Activated CD8-positive, alpha-beta memory T cell treated with anti-CD3 and anti-CD28 coated beads, Interleukin-2, amount 50 U/mL, for 1 hour (primary cell): ENCODE data around the gene ANKRD63.

ENCODE experiments used
- DNase-seq: peaks from one replicate; pipeline ENCODE4 v3.0.0-alpha.2; 2020; ENCODE audit errors: extremely low read depth

The ANKRD63 gene, protein sequence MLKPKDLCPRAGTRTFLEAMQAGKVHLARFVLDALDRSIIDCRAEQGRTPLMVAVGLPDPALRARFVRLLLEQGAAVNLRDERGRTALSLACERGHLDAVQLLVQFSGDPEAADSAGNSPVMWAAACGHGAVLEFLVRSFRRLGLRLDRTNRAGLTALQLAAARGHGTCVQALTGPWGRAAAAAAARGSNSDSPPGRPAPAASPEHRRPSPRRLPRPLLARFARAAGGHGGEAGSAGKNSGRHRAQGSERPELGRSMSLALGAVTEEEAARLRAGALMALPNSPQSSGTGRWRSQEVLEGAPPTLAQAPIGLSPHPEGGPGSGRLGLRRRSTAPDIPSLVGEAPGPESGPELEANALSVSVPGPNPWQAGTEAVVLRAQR

DNA sequence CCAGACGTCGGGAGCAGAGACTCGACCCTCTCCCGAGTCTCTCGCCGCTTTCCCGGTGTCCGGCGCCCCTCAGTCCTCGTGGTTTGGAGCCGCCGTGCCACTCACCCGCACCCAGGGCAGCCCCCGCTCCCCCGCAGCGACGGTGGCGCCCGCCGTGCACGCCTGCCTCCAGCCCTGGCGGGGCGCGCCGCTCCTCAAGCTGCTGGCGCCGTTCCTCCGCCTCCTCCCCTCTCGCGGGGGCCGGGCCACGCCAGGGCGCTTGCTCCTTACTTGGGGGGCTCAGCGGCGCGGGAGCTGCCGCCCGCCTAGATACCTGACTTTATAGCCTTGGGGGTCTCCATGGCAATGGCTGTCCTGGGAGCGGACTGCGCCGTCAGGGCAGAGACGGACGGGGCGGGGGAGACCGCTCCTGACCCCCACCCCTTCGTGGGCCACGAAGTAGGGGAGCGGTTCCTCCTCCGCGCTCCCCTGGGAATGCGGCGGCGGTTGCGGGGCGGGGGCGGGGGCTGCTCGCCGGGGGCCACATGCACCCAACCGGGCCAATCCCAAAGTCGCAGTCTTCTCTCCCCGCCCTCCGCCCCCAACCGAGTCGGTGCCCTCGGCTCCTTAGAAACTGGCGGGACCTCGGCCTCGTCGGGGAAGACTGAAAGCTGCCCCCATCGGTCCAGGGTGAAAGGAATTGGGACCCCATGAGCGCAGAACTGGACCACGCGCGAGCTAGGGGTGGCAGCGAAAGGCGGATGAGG is at the start of gene ANKRD63:
TSS of gene ANKRD63 (minus strand) at position 196 of the 746 bp plus-strand sequence. CDS start 478 bp downstream, outside the sequence.
- no peak for DNase-seq

DNA sequence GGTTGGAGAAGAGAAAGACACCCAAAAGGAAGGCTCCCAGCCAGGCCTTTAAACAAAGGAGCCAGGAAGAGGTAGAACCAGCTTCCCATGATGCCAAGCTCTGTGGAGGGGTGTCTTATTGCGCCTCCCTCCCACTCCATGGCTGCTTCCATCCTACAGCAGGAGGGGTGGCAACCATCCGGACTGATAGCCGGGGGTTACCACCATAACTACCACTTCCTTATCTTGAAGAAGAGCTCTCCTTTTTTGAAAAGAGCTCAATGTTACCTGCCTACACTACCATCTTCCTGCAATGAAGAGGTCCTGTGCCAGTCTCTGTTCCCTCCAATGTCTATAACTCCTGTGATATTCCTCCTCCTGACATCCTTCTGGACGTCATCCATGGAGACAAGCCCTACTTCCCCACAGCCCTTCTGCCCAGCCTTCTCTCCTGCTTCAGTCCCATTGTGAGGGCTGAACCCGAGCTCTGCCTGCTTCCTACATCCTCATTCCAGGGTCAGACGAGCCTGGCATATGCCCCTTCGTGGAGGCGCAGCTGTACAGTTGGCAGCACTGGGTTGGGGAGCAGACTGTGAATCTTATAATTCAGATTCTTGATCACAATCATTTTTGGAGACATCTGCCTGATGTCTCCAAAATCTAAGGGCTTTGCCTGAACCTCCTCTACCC is 49.4 kb upstream of the ANKRD63 start:
- no peak for DNase-seq

DNA sequence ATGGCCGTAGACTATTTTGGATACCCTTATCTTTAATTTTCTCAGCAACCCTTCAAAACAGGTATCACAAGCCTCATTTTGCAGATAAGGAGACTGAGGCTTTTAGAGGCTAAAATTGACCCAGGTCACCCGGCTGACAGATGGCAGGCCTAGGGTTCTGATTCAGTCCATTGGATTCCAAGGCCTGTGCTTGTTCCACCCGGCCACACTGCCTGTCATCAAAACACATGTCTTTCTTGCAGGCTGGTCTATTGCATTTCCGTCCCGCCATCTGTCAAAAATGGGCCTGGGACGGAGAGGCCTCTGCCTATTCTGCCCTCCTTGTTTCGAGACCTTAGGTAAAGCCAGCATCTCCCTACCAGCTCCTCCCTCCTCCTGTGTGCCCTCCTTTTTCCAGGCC is 48.8 kb upstream of the ANKRD63 start:
- DNase-seq: no peak

DNA sequence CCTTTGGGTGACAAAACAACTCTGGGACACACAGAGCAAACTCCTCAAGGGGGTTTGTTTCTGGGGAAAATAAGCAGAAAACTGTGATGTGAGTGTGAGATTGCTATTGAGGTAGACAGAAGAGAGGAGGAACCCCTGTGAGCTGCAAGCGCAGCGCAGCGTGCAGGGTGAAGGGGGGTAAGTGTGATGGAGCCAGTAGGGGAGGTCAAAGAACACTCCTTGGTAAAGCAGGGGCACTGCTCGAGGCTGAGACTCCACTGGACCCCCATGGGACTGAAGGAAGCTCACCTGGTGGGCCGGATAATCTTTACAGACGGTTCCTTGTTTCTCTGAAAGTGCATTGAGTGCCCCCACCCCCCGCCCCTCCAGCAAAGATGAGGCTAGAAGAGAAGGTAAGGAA is 48.2 kb upstream of the ANKRD63 start:
- DNase-seq: no peak

DNA sequence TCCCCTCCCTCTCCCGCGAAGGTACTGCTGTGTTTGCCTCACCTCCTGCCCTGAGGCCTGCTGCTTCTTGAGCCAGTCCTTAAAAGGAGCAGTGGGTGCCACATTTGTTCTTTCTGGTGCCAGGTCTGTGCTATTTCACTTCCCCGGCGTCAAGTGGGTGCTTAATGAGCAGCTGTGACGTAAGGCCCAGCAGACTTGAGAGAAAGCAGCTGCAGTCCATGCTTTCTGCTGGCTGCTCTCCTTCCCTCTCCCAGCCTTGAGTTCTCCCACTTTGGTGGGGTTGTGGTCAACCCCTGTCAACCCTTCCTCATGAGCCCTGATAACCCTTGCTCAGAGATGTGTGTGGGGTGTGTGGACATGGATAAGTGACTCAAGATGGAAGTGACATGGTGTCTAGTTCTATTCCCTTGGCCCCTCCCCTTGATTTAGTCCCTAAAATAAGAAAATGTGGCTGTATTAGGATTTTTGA is 47.5 kb upstream of the ANKRD63 start:
- no peak for DNase-seq

DNA sequence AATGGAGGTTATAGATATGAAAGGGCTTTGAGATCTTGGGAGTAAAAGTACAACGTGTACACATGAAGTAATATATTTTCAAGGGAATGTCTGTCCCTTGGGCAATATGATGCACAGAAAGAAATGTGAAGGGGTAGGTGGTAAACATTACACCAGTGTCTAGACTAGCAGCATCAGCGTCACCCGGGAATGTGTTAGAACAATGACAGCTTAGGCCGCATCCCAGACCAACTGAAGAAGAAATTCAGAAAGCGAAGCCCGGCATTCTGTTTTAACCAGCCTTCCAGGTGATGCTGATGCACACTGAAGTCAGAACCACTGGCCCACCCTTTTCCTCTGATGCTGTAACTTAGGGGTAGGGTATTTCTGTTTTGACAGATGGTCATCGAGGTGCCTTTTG is 46.9 kb upstream of the ANKRD63 start:
- DNase-seq: no peak

DNA sequence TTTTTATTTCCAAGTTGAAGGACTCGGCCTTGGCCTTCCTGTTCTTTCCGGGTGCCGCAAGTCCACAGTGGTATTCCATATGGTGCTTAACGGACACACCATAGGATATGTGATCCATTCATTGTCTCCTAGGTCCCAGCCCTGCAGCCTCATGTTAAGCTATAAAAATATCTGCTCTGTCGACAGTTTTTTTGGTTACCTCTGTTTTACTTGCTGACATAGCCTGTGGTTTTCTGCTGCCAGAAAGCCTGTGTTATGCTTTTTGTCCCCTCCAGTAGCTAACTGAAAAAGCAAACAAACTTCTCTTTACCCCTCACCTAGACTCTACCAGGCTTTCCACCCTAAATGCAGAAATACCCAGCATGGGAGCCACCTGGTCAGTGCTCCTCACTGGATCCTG is 45.9 kb upstream of the ANKRD63 start:
- no peak for DNase-seq

DNA sequence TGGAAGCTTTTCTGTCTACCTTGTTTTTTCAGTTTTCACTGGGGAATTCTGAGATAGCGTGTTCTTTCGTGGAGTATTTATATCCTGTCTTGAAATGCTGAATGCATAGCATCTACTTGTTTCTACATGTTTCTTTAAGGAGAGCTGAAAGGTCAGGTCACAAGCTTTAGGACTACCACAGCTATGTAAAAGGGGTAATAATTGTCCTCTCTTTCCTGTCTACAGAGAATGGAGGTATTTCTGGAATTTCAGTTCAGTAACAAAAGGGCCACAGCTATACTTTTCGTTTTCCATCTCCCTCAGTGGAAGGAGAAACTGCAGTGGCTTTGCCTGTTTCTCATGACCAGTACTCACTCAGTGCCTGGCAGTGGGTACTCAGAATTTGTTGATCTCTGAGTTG is 45.3 kb upstream of the ANKRD63 start:
- DNase-seq: no peak

DNA sequence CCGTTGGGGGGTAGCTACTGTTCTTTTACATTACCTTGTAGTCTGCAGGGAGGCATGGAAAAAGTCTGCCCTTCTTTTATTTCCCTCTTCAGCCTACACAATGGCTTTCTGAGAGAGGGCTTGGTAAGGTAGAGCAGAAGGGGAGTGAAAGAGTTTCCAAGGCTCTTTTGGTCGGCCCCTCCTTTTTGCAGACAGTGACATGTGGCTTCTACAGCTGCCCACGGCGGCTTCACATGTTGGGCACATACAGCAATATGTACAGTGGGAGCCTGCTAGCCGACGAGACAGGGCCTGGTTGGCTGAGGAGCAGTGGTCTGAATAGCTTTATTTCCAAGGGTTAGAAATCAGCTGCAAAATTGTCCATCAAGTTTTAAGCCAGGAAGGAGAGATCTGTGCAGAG is 44.6 kb upstream of the ANKRD63 start:
- DNase-seq: no peak

DNA sequence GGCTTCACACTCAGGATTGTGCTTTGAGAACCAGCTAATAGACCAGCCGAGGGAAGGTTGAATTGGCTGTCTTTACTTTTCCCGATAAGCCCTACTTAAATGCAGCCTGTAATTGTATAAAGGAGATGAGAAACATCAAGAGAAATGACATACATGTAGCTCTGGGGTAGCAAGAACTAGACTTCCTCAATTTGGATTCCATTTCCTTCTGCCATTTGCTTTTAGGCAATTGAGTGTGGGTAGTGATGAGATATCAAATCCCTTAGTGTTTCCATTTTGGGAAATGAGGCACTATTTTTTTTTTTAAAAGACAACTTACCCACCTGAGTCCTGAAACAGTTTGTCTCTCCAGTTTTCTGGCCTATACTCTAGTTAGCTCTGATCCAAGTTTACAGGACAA is 42.8 kb upstream of the ANKRD63 start:
- no peak for DNase-seq

DNA sequence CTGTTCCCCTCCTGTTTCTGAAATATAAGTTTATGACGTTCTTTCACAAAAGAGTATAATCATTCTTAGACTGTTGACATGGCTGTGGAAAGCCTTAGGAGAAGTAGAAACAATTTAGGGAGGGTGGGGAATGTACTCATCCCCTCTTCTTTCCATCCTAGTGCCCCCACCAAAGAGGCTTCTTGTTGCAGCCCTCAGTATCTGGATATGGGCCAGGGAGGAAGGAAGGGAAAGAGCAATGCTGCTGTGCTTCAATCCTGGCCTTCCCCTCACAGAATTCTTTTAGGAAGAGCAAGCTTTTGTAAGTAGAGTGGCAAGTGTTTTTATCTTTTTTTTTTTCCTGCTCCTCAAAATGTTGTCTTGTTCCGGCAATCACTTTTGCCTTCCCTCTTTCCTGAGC is 42.3 kb upstream of the ANKRD63 start:
- DNase-seq: no peak

DNA sequence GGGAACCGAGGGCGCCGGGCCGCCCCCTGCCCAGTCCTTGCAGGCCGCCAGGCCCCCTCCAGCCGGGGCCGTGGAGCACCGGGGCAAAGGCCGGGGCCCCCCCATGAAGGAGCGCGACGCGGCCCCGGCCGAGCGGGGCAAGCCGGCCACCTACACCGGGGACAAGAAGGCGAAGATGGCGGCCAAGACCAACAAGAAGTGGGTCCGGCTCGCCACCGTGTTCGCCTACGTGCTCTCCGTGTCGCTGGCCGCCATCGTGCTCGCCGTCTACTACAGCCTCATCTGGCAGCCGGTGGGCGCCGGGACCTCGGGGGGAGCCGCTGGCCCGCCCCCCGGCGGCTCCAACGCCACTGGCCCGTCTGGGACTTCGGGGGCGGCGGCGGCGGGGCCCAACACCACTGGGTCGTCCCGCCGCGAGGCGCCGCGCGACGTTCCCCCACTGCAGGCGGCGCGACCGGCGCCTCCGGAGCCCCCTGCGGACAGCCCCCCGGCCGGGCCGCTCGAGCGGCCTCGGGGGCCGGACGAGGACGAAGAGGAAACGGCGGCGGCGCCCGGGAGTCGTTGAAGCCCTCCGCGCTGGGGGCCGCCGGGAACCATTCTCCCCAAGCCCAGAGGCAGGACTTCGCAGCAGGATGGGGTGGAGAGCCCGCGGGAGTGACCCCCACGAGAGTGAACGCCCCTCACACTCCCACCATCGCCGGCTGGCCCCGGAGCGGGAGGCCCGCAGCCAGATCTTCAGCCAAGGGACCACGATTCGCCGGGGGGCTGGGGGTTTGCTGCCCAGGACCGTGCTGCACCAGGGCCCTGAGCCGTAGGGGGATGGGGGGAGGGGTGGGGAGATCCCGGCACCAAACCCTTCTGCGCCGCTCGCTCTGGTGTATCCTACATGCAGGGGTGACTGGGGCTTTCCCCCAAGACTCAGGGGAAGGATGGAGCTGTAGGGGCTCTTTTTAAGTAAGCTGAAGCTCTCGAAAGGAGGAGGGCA is 41.4 kb upstream of the ANKRD63 start:
- no peak for DNase-seq

DNA sequence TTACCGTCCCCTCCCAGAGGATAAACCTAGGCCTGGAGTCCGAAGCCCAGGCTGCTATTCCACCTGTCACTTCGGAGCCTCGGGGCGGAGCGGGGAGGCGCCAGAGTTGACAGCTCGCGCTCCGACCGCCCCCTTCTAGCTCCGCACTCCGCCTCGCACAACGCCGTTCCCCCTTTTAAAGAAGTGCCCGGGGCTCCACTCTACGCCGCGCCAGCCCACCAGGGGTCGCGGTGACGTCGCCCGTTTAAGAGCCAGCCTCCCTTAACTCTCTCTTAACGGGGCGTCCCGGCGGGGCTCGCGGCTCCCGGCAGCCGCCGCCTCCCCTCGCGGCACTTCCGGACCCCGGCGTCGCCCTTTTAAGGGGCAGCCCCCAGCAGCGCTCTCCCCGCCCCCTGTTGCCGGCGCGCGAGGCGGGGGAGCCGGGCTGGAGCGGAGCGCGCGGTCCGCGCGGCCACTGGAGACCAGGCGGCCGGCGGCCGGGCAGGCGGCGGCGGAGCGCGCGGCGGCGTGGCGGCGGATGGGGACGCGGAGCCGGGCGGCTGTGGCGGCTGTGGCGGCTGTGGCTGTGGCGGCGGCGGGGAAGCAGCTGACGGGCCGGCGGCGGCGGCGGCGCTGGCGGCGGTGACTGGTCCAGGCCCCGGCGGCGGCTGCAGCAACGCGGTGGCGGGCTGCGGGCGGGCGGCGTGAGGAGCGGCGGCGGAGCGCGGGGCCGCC is 40.5 kb upstream of the ANKRD63 start, which contains the start of gene INAFM2:
TSS of gene INAFM2 (plus strand) at position 454 of the 714 bp plus-strand sequence. CDS start 364 bp downstream, outside the sequence.
- peak; percentile 69 for DNase-seq

DNA sequence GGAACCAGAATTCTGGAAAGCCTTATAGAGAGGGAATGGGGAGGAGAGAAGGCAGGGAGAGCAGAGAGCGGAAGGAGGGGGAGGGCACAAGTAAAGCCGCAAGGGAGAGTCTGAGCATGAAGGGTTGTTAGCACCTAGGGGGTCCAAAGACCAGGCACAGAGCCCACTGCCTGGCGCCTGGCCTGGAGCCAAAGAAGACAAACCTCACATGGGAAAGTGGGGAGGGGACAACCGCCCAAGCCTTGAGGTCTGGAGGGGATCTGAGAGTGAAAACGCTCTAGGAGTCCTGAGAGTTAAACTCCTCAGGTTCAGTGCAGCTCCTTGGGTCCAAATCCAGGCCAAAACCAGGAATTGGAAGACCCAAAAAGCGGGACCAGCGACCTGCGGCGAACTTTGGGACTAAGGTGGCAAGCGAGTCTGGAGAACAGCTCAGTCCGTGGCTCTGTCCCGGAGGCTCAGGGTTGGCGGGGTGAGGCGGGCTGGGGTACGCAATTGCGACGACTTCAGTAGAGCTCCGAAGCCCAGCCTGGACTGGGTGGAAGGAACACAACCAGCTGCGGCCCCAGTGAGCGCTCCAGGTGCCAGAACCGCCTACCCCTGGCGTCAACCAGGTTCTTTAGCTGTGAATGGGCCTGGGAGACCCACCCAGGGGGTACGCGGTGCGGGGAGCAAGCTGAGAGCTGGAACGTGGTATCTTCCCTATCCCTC is 39.8 kb upstream of the ANKRD63 start:
- no peak for DNase-seq

DNA sequence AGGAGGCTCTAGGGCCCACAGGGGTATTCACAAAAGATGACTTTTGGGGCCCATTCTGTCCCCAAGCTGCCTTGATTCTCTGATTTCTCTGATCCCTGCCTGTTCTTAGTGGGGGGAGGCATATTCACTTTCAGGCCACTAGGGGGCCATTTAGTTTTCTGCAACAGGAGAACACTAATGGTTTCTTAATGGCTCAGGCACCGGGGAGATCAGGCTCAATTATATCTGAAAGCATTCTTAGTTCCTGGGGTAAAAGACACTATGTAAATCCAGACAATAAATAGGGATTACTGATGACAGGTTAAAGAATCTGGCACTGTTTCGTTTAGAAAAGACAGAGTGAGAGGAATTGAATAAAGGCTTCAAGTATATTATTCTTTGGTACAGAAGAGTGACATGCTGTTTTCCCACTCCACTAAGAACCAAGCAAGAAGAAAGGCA is 38.1 kb upstream of the ANKRD63 start:
- DNase-seq: no peak

DNA sequence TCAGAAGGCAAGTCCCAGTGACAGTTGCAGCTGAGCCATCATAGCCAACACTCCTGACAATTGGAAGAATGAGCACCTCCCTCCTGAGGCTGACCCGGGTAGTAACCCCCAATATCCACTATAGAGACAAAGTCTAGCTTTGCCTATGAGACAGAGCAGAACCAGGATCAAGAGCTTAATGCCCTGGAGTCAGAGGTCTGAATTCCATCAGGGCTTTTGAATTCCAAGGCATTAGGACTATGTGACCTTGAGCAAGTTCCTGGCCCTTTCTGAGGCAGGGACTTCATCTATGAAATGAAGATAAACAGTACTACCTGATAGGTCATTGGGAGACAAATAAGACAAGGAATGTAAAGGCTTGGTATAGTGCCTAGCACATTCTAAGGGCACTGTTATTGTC is 37.5 kb upstream of the ANKRD63 start:
- no peak for DNase-seq

DNA sequence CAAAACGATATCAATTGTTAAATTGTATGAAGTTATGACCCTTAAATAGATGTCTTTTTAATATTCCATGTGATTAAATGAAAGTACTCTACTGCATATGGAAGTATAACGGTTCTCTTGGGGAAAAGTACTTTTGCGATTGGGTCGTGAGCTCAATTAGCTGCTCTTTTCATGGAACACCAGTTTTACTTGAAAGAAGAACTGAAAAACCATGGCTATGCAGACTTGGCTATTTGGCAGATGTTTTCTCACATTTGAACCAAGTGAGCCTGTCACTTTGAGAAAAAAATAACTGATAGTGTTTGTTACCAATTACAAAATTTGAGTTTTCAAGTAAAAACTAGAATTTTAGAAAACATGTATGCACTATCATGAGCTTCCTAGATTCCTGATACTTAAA is 34.7 kb upstream of the ANKRD63 start:
- DNase-seq: no peak

DNA sequence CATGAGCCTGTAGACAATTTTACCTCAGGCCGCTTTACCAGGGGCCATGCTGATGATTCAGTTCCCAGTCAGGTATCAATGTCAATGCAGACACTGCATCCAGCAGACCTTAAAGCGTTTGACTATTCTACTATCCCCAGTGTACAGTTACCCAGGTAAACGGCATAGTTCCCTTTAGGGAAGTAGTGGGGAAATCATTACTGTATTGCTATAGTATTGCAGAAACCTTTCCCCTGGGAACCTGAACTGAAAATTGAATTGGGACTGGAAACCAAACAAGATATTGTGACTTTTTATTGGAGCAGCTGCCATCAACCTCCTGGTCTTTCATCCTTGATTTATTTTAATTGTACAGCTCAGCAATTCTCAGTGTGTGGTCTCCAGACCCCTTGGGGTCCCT is 34.1 kb upstream of the ANKRD63 start:
- no peak for DNase-seq

DNA sequence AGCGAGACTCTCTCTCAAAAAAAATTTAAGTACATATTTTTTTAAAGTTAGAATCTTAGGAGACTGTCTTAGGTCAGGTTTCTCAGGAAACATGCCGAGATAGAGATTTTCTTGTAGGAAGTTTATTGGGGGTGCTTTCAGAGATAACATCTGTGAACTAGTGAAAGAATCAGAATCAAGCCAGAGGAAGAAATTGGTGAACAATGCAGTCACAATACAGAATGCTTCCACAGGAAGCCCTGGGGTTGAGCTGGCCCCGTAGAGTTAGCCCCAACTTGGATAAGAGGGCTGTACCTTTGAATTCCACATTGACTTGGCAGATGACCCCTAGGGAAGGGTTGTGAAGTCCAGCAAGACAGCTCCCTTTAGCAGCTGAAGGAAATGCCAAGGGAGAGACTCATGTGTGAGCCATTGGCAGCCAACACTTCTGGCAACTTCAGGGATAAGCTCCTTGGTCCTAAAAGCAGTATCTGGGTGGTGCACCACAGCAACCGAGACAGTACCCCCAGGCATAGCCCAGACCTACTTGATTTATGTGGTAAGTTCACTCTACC is 31.9 kb upstream of the ANKRD63 start:
- no peak for DNase-seq
